Measurements from ENCODE around the gene GALT.

GRCh38 chr9:34630402-34631154 lies 15.9 kb upstream of the GALT start:
- TF ChIP-seq CTCF (conservative IDR thresholded peaks at IDR 0.05; ENCODE audit: low read depth, low read length) (no peak), EZH2 (IDR thresholded peaks at IDR 0.05; ENCODE audit: borderline replicate concordance, low read depth, low read length, poor library complexity, severe bottlenecking) (no peak)

All from A673 (cell line).